PFSK-1 (cell line): Measurements from ENCODE around the gene KLHDC4.

ENCODE experiments used
- FOXP2 ChIP-seq: optimal IDR thresholded peaks from 2 replicates; pipeline ENCODE3; 2011; ENCODE audit warnings: borderline replicate concordance, control low read depth, inconsistent platforms; ENCODE audit not compliant: insufficient read depth; ENCODE audit errors: extremely low read length, extremely low read depth
- POLR2AphosphoS5 ChIP-seq: IDR thresholded peaks from 2 replicates; pipeline ENCODE4 v1.6.1; 2012; ENCODE audit warnings: low read depth, mild to moderate bottlenecking, control low read depth, low read length, moderate library complexity
- SIN3A ChIP-seq: IDR thresholded peaks from 2 replicates; pipeline ENCODE4 v1.6.1; 2012; ENCODE audit warnings: mild to moderate bottlenecking, low read length, moderate library complexity, borderline replicate concordance; ENCODE audit not compliant: insufficient read depth
- TAF1 ChIP-seq: IDR thresholded peaks from 2 replicates; pipeline ENCODE4 v1.6.1; 2012; ENCODE audit warnings: low read length, control low read depth, borderline replicate concordance; ENCODE audit not compliant: insufficient read depth
- TF ChIP-seq, protein P1 (sequence below), 2 experiments: IDR thresholded peaks; 2 replicates each; pipeline versions ENCODE4 v1.6.1 to v1.8.0; 2011 to 2012; ENCODE audit warnings: low read depth in 2 of 2, low read length in 2 of 2, control low read depth in 1 of 2, inconsistent platforms in 1 of 2, mild to moderate bottlenecking in 1 of 2, moderate library complexity in 1 of 2; ENCODE audit not compliant: insufficient read depth in 1 of 2

DNA sequence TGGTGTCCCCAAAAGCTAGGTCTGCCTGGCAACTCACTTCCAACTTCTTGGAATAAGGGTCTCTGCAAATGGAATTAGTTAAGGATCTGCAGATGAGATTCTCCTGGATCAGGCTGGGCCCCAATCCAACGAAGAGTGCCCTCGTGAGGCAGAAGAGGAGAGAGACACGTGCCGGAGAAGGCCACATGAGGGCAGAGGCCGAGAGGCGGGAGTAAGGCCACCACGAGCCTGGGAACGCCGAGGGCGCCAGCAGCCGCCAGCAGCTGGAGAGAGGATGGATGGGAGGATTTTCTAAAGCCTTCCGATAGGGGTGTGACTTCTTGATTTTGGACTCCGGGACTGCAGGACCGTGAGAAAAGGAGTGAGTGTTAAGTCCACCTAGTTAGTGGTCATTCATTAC, 87.2 kb downstream of the KLHDC4 start:
- TF ChIP-seq SIN3A (no peak), TAF1 (no peak), POLR2AphosphoS5 (no peak), FOXP2 (no peak)
- TF ChIP-seq, protein P1, sequence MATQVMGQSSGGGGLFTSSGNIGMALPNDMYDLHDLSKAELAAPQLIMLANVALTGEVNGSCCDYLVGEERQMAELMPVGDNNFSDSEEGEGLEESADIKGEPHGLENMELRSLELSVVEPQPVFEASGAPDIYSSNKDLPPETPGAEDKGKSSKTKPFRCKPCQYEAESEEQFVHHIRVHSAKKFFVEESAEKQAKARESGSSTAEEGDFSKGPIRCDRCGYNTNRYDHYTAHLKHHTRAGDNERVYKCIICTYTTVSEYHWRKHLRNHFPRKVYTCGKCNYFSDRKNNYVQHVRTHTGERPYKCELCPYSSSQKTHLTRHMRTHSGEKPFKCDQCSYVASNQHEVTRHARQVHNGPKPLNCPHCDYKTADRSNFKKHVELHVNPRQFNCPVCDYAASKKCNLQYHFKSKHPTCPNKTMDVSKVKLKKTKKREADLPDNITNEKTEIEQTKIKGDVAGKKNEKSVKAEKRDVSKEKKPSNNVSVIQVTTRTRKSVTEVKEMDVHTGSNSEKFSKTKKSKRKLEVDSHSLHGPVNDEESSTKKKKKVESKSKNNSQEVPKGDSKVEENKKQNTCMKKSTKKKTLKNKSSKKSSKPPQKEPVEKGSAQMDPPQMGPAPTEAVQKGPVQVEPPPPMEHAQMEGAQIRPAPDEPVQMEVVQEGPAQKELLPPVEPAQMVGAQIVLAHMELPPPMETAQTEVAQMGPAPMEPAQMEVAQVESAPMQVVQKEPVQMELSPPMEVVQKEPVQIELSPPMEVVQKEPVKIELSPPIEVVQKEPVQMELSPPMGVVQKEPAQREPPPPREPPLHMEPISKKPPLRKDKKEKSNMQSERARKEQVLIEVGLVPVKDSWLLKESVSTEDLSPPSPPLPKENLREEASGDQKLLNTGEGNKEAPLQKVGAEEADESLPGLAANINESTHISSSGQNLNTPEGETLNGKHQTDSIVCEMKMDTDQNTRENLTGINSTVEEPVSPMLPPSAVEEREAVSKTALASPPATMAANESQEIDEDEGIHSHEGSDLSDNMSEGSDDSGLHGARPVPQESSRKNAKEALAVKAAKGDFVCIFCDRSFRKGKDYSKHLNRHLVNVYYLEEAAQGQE (IDR thresholded peaks at IDR 0.05; ENCODE audit: insufficient read depth in 1 of 2, low read depth in 2 of 2, low read length in 2 of 2) = no peak
